GM18907 (cell line): ENCODE measurements around the gene CARD18.
"Not testable (repeated sequence)": the region's sequence is repeated elsewhere in the genome, so short reads cannot be mapped to it uniquely, and the experiment has no call there.

Experiments used
- ATAC-seq: cut with Tn5 transposase; IDR thresholded peaks from one replicate; pipeline ENCODE4 v1.9.1; 2021; ENCODE audit warnings: mild to moderate bottlenecking, moderate library complexity; ENCODE audit not compliant: unreplicated experiment

The CARD18 gene

GRCh38 chr11:105135883-105136282, 3.7 kb downstream of the CARD18 start:
- ATAC-seq = no peak

DNA sequence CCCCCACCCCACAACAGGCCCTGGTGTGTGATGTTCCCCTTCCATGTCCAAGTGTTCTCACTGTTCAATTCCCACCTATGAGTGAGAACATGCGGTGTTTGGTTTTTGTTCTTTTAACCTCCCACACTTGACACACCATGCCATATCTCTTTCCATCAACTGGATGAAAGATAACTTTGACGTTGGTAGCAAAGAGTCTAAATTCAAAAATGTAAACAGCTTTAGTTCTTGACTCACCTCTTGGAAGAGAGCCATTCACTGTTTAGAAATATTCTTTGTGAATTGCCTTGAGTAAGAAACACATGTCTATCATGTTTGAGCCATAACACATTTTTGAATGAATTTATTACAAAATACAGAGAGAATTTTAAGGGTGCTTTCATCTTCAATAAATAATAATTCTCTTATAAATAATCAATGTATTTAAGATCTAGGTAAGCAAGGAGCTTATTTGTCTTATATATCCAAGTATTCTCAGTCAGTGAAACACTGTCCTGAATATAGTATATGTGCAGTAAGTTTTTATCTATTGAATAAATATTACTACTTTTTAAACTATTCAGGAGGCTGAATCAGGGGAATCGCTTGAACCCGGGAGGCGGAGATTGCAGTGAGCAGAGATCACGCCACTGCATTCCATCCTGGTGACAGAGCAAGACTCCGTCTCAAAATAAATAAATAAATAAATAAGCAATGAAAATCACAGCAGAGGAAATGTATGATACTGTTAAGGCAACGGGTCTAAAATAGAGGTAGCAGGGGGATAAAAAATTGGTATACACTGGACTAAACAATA, 6.7 kb downstream of the CARD18 start:
- ATAC-seq = no peak

GRCh38 chr11:105130189-105130813, 9.3 kb downstream of the CARD18 start:
- no peak for ATAC-seq

DNA sequence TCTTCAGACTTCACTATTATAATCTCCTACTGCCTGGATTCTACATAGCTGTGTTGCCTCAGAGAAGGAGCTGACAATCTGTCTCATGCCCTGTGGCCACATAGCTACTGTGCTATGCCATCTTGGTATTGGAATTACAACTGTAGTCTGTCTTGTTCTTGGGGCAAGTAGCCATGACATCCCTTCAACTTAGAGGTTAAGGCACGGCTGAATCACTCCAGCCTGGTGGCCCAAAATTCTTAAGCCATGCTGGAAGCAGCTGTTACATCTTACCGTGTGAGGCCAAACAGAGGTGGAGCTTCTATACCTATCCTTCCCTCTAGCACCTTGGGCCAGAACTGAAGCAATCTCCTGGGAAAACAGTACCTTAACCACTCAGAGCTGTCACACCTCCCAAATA, 14.8 kb downstream of the CARD18 start:
- ATAC-seq = no peak

DNA sequence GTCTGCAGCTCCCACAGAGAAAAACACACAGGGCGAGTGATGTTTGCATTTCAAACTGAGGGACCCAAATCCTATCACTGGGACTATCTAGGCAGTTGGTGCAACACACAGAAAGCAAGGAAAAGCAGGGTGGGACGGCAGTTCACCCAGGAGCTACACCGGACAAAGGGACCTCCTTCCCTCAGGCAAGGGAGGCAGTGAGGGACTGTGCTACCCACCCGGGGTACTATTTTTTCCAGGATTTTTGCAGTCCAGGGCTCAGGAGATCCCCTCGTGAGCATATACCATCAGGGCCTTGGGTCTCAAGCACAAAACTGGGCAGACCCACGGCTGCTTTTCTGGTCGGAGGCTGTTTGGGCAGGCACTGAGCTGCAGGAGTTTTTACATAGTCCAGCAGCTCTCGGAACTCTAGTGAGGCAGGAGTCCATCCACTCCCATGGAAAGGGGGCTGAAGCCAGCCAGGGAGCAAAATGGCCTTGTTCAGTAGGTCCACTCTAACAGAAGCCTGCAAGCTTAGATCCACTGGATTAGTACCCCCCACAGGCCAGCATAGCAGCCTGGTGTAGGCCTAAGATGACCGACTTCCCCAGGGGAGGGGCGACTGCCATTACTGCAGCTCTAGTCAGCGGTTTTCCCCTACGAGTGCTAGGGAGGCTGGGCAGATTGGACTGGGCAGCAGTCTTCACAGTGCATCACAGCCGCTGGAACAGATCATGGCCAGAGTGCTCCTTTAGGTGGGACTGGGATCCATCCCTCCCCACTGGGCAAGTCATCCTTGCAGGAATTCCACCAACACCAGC, 28.2 kb downstream of the CARD18 start:
- ATAC-seq = no peak

DNA sequence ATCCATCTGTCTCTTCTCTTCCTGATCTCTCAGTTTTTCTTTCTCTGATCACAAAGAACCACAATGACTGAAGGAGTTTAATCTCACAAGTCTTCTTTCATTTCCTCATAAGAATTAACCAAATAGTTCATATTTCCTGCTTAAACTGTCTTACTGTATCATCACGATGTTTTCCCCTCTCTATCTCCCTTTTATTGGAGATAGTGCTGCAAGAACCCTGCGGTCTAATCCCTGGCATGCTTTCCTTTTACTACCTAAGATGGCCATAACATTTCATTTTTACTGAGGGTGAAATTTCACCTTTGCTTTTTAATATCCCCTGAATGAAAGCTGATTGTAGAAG, 28.9 kb downstream of the CARD18 start:
- no peak for ATAC-seq

GRCh38 chr11:105109855-105110687, 29.5 kb downstream of the CARD18 start:
- ATAC-seq = no peak

DNA sequence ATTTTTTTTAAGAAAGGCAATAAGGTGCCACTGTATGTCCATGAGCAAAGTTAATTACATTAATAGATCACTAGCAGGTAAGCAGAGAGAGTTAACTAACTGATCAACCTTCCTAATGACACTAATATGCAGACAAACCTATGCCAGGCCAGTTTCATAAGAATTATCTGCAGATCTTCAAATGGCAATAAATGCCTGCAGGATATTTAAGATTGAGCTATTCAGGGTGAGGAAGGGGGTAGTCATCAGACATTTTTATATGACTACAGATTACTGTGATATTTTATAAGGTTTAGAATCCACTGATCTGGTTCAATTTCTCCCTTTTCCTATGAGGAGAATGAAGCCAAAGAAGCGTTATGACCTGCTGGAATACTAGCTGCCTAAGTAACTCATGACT, 30.2 kb downstream of the CARD18 start:
- no peak for ATAC-seq

GRCh38 chr11:105108247-105108646, 31.3 kb downstream of the CARD18 start:
- no peak for ATAC-seq

DNA sequence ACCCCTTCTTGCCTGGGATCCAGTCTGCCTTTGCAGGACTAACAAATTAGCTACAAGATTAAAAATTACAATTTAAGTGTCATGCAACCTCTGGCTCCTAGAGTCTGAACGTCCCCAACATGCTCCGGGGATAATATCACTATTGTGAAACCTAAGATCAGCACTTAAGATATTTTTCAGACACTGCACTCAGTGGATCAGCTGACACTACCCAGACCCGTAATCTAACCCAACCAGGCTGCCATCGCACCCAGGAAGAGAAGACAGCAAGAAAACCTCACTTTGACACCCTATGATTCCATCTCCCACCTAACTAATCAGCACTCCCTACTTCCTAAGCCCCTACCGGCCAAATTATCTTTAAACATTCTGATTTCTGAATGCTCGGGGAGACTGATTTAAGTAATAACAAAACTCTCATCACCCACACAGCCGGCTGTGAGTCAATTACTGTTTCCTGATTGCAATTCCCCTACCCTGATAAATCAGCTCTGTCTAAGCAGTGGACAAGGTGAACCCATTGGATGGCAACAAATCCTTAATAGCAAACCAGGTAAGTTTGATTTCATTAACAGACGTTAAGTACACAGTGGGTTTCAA, 32.2 kb downstream of the CARD18 start:
- not testable (repeated sequence) for ATAC-seq

- no peak for ATAC-seq
Measured at GRCh38 chr11:105106140-105106539, 33.4 kb downstream of the CARD18 start.

DNA sequence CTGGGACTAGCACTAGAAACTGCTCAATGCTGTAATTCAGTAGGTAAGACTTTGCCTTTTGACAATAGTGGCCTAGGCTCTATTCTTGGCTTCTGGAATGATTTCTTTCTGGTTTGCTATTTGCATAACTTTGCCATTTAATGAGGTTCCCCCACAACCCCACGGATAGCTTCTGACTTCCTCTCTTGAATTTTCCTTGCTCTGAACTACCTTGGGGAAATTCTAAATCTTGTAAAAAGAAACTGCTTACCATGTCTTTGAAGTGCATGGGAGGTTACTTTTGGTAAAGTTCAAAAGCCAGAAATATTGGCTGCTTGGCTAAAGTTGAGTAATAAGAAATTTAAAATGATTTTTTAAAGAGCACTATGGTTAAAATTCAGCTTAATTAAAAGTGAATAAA, 35.3 kb downstream of the CARD18 start:
- ATAC-seq = no peak

DNA sequence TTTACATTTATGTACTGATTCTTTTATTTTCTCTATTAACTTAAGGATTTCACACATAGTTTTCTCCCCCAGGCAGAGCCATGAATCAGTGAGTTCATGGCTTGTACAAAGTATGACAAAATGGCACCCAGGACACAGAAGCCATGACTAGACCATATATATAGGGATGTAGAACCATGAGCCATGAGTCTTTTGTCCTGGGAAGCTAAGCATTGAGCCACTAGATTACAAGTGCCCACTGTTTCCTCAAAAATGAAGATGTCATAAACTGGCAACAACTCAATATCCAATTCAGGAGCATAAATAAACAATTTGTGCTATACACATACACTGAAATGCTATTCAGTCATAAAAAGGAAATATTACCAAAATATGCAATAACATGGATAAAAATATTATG, 36.2 kb downstream of the CARD18 start:
- no peak for ATAC-seq

- ATAC-seq = not testable (repeated sequence)
Measured at GRCh38 chr11:105102079-105102581, 37.4 kb downstream of the CARD18 start.

DNA sequence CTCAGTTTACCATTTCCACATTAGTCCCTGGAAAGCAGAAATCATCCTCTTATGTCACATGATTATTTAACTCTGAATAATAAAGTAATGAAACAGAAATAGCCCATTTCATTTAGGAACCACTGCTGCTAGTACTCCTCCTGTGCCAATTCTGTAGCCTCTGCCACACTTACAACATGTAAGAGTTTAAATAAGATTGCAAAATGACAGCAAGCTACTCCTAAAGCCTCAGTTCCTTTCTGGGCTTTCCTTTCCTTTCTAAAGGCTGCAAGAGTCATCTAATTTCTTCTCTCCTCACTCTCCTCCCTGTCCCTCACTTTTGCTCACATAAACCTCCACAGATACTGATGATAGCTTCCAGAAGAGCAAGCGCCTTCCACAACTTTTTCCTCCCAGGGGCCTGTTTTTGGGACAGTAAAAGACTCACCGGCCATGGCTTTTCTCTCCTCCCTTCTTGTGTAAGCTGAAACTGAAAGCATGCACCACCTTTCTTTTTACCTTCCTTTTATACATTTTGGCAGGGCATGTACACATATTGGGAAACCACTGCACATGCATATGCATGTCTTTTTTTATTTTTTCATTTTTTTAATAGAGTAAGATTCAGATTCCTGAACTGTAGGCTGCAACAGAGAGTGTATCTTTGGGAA, 38.5 kb downstream of the CARD18 start:
- no peak for ATAC-seq

DNA sequence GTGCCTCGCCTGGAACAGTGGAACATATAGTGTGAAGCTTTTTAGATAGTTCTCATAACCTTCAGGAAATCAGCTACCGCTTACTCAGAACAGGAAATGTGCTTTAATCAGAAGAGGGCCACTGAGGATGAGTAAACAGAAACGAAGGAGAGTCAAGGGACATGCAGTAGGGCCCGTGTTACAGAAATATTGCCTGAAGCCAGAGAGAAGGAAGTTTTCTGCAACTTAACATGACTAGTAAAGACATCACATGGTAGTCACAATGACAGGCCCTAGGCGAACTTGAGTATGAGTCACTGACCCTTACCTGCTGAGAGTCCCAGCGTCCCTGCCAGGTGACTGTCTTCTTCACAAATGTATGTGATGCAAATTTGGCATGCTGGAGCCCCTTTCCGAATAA, 39.4 kb downstream of the CARD18 start:
- no peak for ATAC-seq

- not testable (repeated sequence) for ATAC-seq
Measured at GRCh38 chr11:105099594-105099993, 40.0 kb downstream of the CARD18 start.

DNA sequence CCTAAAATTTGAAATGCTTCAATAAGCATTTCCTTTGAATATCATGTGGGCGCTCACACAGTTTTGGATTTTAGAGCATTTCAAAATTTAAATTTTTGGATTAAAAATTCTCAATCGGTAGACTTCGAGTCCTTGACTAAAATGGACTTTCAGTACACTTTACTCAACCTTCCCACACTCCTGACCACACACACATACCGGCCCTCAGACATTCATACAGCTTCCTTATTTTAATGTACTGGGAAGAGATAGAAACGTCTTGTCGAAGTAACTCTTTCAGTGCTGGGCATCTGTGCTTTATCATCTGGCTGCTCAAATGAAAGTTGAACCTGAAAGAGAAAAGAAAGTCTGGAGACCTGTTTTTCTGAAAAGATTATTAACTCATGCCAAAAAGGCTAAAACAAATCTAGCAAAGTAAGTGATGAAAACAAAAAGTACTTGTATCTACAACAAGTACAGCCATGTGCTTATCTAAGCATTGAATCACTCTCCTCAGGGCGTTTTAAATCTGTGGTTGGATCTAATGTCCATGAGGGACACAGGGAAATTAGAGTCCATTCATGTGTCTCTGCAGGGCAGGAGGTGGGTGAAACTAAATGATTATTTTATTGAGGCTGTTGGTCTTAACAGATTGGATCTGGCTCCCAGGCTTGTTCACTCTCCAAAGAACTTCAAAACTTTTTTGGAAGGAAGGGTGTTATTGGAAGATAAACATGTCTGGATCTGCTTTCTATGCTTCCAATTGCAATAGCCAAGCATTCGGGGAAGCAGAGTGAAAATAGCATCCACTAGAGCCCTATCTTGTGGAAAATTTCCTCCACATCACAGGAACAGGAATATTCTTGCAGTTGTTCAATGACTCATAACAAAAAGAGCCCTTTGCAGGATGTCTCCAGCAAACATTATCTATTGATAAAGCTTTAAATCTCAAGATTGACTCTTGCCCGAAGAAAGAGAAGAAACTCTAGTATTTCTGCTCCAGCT, 47.0 kb downstream of the CARD18 start:
- ATAC-seq = no peak
